ENCODE data around the gene FAM3C. TPM values are rescaled to one million over a fixed set of nuclear protein-coding genes. Genes with fewer than 3 reads are reported as not detected.

The FAM3C gene
- total and polyA plus RNA-seq, 2 of the 8 experiments (the other 6 are each of a cell fraction or from before 2014, with no cell fraction given) = 27.0 to 77.7 TPM

DNA sequence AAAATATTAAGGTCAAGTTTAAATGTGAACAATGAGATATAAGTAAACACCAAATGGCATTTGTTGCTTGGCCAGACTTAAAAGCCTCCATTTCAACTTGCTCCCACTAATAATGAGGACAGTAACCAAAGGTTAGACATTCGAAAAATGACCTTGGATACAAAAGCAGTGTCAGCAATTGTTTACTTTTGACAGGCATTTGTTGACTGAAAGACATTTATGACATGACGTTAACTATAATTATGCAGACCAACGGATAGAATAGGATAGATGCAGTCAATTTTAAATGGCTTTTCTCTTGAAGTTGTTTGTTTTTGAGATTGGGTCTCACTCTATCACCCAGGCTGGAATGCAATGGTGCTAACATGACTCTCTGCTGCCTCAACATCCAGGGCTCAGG lies 73.6 kb downstream of the FAM3C start:
- H3K4me1 ChIP-seq (replicated peaks in 1 of 4; ENCODE audit: control insufficient read depth in 3 of 4, insufficient read depth in 4 of 4, low read length in 3 of 4) = no peaks in the 10 kb centered on the region
- no peak overlapping the region for H3K14ac ChIP-seq (ENCODE audit: insufficient read length)
- no peak overlapping the region for H4K8ac ChIP-seq (ENCODE audit: extremely low read depth, insufficient read depth, low read length)
- H2BK15ac ChIP-seq (ENCODE audit: low read length) = no peak overlapping the region
- H3K23me2 ChIP-seq (ENCODE audit: low read depth, low read length) = no peaks in the 10 kb centered on the region
- no peak overlapping the region for H2BK20ac ChIP-seq (ENCODE audit: low read length)
- no peak overlapping the region for H2BK120ac ChIP-seq (replicated peaks; ENCODE audit: low read depth, low read length)
- no peak for FAIRE-seq
- no peaks in the 10 kb centered on the region for H4K20me1 ChIP-seq (replicated peaks in 1 of 2; ENCODE audit: control insufficient read depth in 1 of 2, insufficient read depth in 2 of 2, low read length in 2 of 2)
- no peak overlapping the region for H2BK5ac ChIP-seq (ENCODE audit: low read depth, low read length)
- no peak overlapping the region for H3K27ac ChIP-seq (ENCODE audit: low read depth, low read length)
- no peaks in the 10 kb centered on the region for H3K27me3 ChIP-seq (replicated peaks in 1 of 4; ENCODE audit: control insufficient read depth in 3 of 4, extremely low read depth in 1 of 4, insufficient read depth in 3 of 4, low read length in 3 of 4)
- no peak overlapping the region for H3K4me3 ChIP-seq (ENCODE audit: extremely low read depth in 1 of 4, insufficient read depth in 2 of 4, low read depth in 3 of 4, low read length in 4 of 4)
- no peaks in the 10 kb centered on the region for H3K79me2 ChIP-seq (ENCODE audit: control insufficient read depth in 1 of 2, insufficient read depth in 2 of 2, low read length in 2 of 2)
- TF ChIP-seq POU5F1 (IDR thresholded peaks at IDR 0.05; ENCODE audit: low read depth, low read length) (no peak), HDAC6 (IDR thresholded peaks at IDR 0.05; ENCODE audit: low read depth, low read length) (no peak), TBP (IDR thresholded peaks at IDR 0.05; ENCODE audit: low read depth, low read length) (no peak), TAF7 (optimal IDR thresholded peaks at IDR 0.05; ENCODE audit: borderline replicate concordance, low read depth, low read length) (no peak), SRF (IDR thresholded peaks at IDR 0.05; ENCODE audit: low read depth, low read length) (no peak), SP1 (IDR thresholded peaks at IDR 0.05; ENCODE audit: low read depth, low read length) (no peak)
- TF ChIP-seq, protein P1, sequence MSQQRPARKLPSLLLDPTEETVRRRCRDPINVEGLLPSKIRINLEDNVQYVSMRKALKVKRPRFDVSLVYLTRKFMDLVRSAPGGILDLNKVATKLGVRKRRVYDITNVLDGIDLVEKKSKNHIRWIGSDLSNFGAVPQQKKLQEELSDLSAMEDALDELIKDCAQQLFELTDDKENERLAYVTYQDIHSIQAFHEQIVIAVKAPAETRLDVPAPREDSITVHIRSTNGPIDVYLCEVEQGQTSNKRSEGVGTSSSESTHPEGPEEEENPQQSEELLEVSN (IDR thresholded peaks at IDR 0.05) = no peak
- H2AFZ ChIP-seq (ENCODE audit: low read length) = no peak overlapping the region
- H4K91ac ChIP-seq (replicated peaks; ENCODE audit: insufficient read length, low read length) = no peak overlapping the region
- no peak overlapping the region for H3K23ac ChIP-seq (ENCODE audit: insufficient read length)
- CTCF ChIA-PET (ENCODE audit: partially characterized antibody) = no interaction called here
- no peak overlapping the region for H2AK5ac ChIP-seq (ENCODE audit: low read depth, low read length)
- 90% methylated on average over 3 of the region's 3 CpGs; no CpG with 5 or more reads in 1 of the 2 experiments for WGBS, 2 experiments (ENCODE audit: extremely low coverage in 1 of 2, insufficient coverage in 1 of 2, insufficient read length in 1 of 2, insufficient replicate concordance in 2 of 2, low coverage in 1 of 2, low lambda C conversion rate in 2 of 2, missing lambda C conversion rate in 1 of 2)
- H4K5ac ChIP-seq (ENCODE audit: insufficient read length, low read depth, low read length) = no peak overlapping the region
- no peak overlapping the region for H2BK12ac ChIP-seq (ENCODE audit: low read depth, low read length)
- H3K9ac ChIP-seq (replicated peaks in 1 of 4; ENCODE audit: extremely low read depth in 1 of 4, low read depth in 3 of 4, low read length in 3 of 4) = no peak overlapping the region
- H3K9me3 ChIP-seq (ENCODE audit: insufficient read depth in 2 of 2, low read depth in 1 of 2, low read length in 1 of 2) = no peaks in the 10 kb centered on the region
- no peak overlapping the region for H3K18ac ChIP-seq (ENCODE audit: extremely low read depth, low read length)
- no peak overlapping the region for H3K4ac ChIP-seq (replicated peaks; ENCODE audit: insufficient read length, low read depth, low read length)
- H3K36me3 ChIP-seq (ENCODE audit: control insufficient read depth in 2 of 4, insufficient read depth in 4 of 4, low read length in 3 of 4) = no peaks in the 10 kb centered on the region
- H3K56ac ChIP-seq (replicated peaks; ENCODE audit: insufficient read length, low read depth, low read length) = no peak overlapping the region
- no peak overlapping the region for H3K4me2 ChIP-seq (ENCODE audit: insufficient read depth in 1 of 2, low read depth in 2 of 2, low read length in 2 of 2)
- POLR2A ChIA-PET (ENCODE audit: partially characterized antibody) = no interaction called here
- no peak for DNase-seq (ENCODE audit: low read depth in 1 of 2, low spot score in 2 of 2)
- H3K79me1 ChIP-seq (ENCODE audit: low read depth, low read length) = no peaks in the 10 kb centered on the region
